Neural cell (in vitro differentiated cells): ENCODE data around the gene GJA8. TPM values are rescaled to one million over a fixed set of nuclear protein-coding genes. Genes with fewer than 3 reads are reported as not detected.

Experiments
- H2AFZ ChIP-seq: fragments of 200-600, 300-800 bp; sonication (generic), shearing (Covaris generic); 2 replicates; pipeline ENCODE4 v1.6.0; 2014; ENCODE audit warnings: low read depth, mild to moderate bottlenecking, antibody characterized with exemption, low read length, moderate library complexity
- H3F3A ChIP-seq: fragments of 200-600 bp; shearing (Covaris generic); 2 replicates; pipeline ENCODE4 v1.6.1; 2016; ENCODE audit warnings: mild to moderate bottlenecking, moderate library complexity, mixed read lengths, antibody characterized with exemption, low read length; ENCODE audit not compliant: insufficient read depth, poor library complexity, severe bottlenecking
- H3K27ac ChIP-seq: fragments of 200-600, 300-800 bp; sonication (generic), shearing (Covaris generic); 2 replicates; pipeline ENCODE4 v1.5.1; 2014; ENCODE audit warnings: mild to moderate bottlenecking, low read length, moderate library complexity
- H3K27me3 ChIP-seq: fragments of 300-800, 200-600 bp; sonication (generic), shearing (Covaris generic); 2 replicates; pipeline ENCODE4 v1.6.0; 2014; ENCODE audit warnings: mild to moderate bottlenecking, low read depth, low read length, moderate library complexity; ENCODE audit not compliant: insufficient read depth
- H3K36me3 ChIP-seq: fragments of 300-800, 200-600 bp; sonication (generic), shearing (Covaris generic); 2 replicates; pipeline ENCODE4 v1.5.1; 2014; ENCODE audit warnings: mild to moderate bottlenecking, antibody characterized with exemption, low read length, moderate library complexity; ENCODE audit not compliant: insufficient read depth
- H3K4me2 ChIP-seq: fragments of 300-800, 200-600 bp; sonication (generic), shearing (Covaris generic); 2 replicates; pipeline ENCODE4 v1.6.0; 2014; ENCODE audit warnings: mild to moderate bottlenecking, low read length
- H3K4me3 ChIP-seq: fragments of 300-800, 200-600 bp; sonication (generic), shearing (Covaris generic); 2 replicates; pipeline ENCODE4 v1.5.1; 2014; ENCODE audit warnings: mild to moderate bottlenecking, low read length, moderate library complexity
- H3K79me2 ChIP-seq: fragments of 200-600 bp; shearing (Covaris generic); replicated peaks from 2 replicates; pipeline ENCODE4 v1.6.0; 2014; ENCODE audit warnings: mild to moderate bottlenecking, low read length, moderate library complexity; ENCODE audit not compliant: insufficient read depth
- H3K9ac ChIP-seq: fragments of 300-800, 200-600 bp; sonication (generic), shearing (Covaris generic); 2 replicates; pipeline ENCODE4 v1.6.1; 2016; ENCODE audit warnings: mild to moderate bottlenecking, low read length, mixed read lengths
- H3K9me2 ChIP-seq: fragments of 200-600 bp; shearing (Covaris generic); 2 replicates; pipeline ENCODE4 v1.6.1; 2016; ENCODE audit warnings: mild to moderate bottlenecking, low read length, mixed read lengths; ENCODE audit not compliant: insufficient read depth
- H3K9me3 ChIP-seq: fragments of 200-600, 300-800 bp; sonication (generic), shearing (Covaris generic); 2 replicates; pipeline ENCODE4 v1.6.1; 2016; ENCODE audit warnings: mild to moderate bottlenecking, mixed run types, low read length, moderate library complexity, mixed read lengths
- H4K20me1 ChIP-seq: fragments of 200-600 bp; shearing (Covaris generic); 2 replicates; pipeline ENCODE4 v1.6.1; 2016; ENCODE audit warnings: mild to moderate bottlenecking, mixed run types; ENCODE audit not compliant: insufficient read depth
- EP300 ChIP-seq: fragments of 450-650 bp; conservative IDR thresholded peaks from 2 replicates; pipeline ENCODE4 v1.6.1; 2014; ENCODE audit warnings: antibody characterized with exemption, mild to moderate bottlenecking, moderate library complexity; ENCODE audit not compliant: poor library complexity, severe bottlenecking
- EZH2 ChIP-seq: fragments of 200-600, 300-800 bp; shearing (Covaris generic), sonication (generic); IDR thresholded peaks from 2 replicates; pipeline ENCODE4 v1.6.1; 2014; ENCODE audit warnings: antibody characterized with exemption, low read length, borderline replicate concordance, mild to moderate bottlenecking; ENCODE audit not compliant: insufficient read depth, poor library complexity, severe bottlenecking
- MXI1 ChIP-seq: fragments of 450-650 bp; conservative IDR thresholded peaks from 2 replicates; pipeline ENCODE4 v1.6.1; 2014; ENCODE audit warnings: antibody characterized with exemption, mild to moderate bottlenecking; ENCODE audit not compliant: poor library complexity, severe bottlenecking
- POLR2AphosphoS5 ChIP-seq: IDR thresholded peaks from 2 replicates; pipeline ENCODE4 v1.6.1; 2012
- RAD21 ChIP-seq: fragments of 450-650 bp; conservative IDR thresholded peaks from 2 replicates; pipeline ENCODE4 v1.6.1; 2014; ENCODE audit warnings: antibody characterized with exemption, mild to moderate bottlenecking, moderate library complexity
- SMC3 ChIP-seq: fragments of 450-650 bp; conservative IDR thresholded peaks from 2 replicates; pipeline ENCODE4 v1.6.1; 2014; ENCODE audit warnings: antibody characterized with exemption, mild to moderate bottlenecking, moderate library complexity; ENCODE audit not compliant: poor library complexity
- TAF1 ChIP-seq: IDR thresholded peaks from 2 replicates; pipeline ENCODE4 v1.6.1; 2012; ENCODE audit warnings: low read depth
- polyA plus RNA-seq: library from polyadenylated mRNA; depleted of rRNA; stranded (reverse); fragments of >200 nt; gene quantifications from 2 replicates; pipeline ENCODE4 v1.2.3, GENCODE V29; 2014
- TF ChIP-seq, protein P1 (sequence below): fragments of 450-650 bp; IDR thresholded peaks from 2 replicates; pipeline ENCODE4 v1.5.1; 2014; ENCODE audit warnings: antibody characterized with exemption, mild to moderate bottlenecking, moderate library complexity; ENCODE audit not compliant: poor library complexity, severe bottlenecking
- TF ChIP-seq, protein P2 (sequence below): IDR thresholded peaks from 2 replicates; pipeline ENCODE4 v1.6.1; 2012; ENCODE audit warnings: borderline replicate concordance

GJA8 gene
- polyA plus RNA-seq, 1 donor from 2014 or later, result not detected

DNA sequence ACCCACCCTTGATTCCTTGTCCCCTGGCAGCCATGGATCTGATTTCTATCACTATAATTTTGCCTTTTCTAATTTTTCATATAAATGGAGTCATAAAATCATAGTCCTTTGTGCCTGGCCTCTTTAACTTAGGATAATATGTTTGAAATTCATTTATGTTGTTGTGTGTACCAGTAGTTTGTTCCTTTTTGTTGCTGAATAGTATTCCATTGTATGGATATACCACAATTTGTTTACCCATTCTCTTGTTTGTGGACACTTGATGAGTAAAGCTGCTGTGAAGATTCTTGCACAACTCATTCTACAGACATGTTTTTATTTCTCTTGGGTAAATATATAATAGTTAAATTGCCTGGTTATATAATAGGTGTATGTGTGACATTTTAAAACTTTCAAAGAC lies 22.7 kb upstream of the GJA8 start:
- no peak overlapping the region for H2AFZ ChIP-seq
- TF ChIP-seq, protein P1, sequence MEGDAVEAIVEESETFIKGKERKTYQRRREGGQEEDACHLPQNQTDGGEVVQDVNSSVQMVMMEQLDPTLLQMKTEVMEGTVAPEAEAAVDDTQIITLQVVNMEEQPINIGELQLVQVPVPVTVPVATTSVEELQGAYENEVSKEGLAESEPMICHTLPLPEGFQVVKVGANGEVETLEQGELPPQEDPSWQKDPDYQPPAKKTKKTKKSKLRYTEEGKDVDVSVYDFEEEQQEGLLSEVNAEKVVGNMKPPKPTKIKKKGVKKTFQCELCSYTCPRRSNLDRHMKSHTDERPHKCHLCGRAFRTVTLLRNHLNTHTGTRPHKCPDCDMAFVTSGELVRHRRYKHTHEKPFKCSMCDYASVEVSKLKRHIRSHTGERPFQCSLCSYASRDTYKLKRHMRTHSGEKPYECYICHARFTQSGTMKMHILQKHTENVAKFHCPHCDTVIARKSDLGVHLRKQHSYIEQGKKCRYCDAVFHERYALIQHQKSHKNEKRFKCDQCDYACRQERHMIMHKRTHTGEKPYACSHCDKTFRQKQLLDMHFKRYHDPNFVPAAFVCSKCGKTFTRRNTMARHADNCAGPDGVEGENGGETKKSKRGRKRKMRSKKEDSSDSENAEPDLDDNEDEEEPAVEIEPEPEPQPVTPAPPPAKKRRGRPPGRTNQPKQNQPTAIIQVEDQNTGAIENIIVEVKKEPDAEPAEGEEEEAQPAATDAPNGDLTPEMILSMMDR, result no peak
- no peak for TF ChIP-seq POLR2AphosphoS5
- TF ChIP-seq SMC3, result no peak
- TF ChIP-seq EP300, result no peak
- no peak for TF ChIP-seq EZH2
- no peak for TF ChIP-seq MXI1
- TF ChIP-seq, protein P2, sequence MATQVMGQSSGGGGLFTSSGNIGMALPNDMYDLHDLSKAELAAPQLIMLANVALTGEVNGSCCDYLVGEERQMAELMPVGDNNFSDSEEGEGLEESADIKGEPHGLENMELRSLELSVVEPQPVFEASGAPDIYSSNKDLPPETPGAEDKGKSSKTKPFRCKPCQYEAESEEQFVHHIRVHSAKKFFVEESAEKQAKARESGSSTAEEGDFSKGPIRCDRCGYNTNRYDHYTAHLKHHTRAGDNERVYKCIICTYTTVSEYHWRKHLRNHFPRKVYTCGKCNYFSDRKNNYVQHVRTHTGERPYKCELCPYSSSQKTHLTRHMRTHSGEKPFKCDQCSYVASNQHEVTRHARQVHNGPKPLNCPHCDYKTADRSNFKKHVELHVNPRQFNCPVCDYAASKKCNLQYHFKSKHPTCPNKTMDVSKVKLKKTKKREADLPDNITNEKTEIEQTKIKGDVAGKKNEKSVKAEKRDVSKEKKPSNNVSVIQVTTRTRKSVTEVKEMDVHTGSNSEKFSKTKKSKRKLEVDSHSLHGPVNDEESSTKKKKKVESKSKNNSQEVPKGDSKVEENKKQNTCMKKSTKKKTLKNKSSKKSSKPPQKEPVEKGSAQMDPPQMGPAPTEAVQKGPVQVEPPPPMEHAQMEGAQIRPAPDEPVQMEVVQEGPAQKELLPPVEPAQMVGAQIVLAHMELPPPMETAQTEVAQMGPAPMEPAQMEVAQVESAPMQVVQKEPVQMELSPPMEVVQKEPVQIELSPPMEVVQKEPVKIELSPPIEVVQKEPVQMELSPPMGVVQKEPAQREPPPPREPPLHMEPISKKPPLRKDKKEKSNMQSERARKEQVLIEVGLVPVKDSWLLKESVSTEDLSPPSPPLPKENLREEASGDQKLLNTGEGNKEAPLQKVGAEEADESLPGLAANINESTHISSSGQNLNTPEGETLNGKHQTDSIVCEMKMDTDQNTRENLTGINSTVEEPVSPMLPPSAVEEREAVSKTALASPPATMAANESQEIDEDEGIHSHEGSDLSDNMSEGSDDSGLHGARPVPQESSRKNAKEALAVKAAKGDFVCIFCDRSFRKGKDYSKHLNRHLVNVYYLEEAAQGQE, result no peak
- no peak for TF ChIP-seq RAD21
- no peak for TF ChIP-seq TAF1
- no peak overlapping the region for H3K27ac ChIP-seq
- H3K36me3 ChIP-seq, result no peaks in the 10 kb centered on the region
- H3K9me3 ChIP-seq, result no peaks in the 10 kb centered on the region
- no peaks in the 10 kb centered on the region for H3F3A ChIP-seq
- no peaks in the 10 kb centered on the region for H3K9me2 ChIP-seq
- no peaks in the 10 kb centered on the region for H3K27me3 ChIP-seq
- no peaks in the 10 kb centered on the region for H4K20me1 ChIP-seq
- H3K9ac ChIP-seq, result no peak overlapping the region
- H3K4me3 ChIP-seq, result no peak overlapping the region
- no peak overlapping the region for H3K4me2 ChIP-seq
- no peaks in the 10 kb centered on the region for H3K79me2 ChIP-seq

DNA sequence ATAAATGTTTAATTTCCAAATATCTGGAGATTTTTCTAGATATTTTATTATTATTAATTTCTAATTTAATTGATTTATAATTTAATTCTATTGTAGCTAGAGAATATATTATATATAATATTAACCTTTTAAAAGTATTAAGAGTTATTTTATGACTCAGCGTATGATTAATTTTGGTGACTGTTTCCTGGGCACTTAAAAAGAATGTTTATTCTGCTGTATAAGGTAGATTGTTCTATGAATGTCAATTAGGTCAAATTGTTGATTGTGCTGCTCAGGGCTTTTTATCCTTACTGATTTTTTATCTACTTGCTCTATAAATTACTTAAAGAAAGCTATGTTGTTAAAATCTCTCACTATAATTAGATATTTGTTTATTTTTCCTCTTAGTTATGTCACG lies 20.1 kb upstream of the GJA8 start:
- no peaks in the 10 kb centered on the region for H3K36me3 ChIP-seq
- TF ChIP-seq EZH2 (no peak), MXI1 (no peak), SMC3 (no peak), RAD21 (no peak), POLR2AphosphoS5 (no peak), TAF1 (no peak), EP300 (no peak)
- TF ChIP-seq, protein P1, result no peak
- TF ChIP-seq, protein P2, result no peak
- H3K4me3 ChIP-seq, result no peak overlapping the region
- H3K79me2 ChIP-seq, result no peaks in the 10 kb centered on the region
- H3K9me3 ChIP-seq, result no peaks in the 10 kb centered on the region
- H3K9ac ChIP-seq, result no peak overlapping the region
- no peaks in the 10 kb centered on the region for H4K20me1 ChIP-seq
- H3K4me2 ChIP-seq, result no peak overlapping the region
- no peak overlapping the region for H2AFZ ChIP-seq
- no peaks in the 10 kb centered on the region for H3K27me3 ChIP-seq
- no peak overlapping the region for H3K27ac ChIP-seq
- H3K9me2 ChIP-seq, result no peaks in the 10 kb centered on the region
- H3F3A ChIP-seq, result no peaks in the 10 kb centered on the region
